NCI-H1048 (cell line): ENCODE data around the gene VPS54.

Experiments
- DNase-seq: peaks from one replicate; lab custom pipeline; 2025; lab: John Stamatoyannopoulos, UW

Gene VPS54

GRCh38 chr2:63899639-63900038, 119.6 kb downstream of the VPS54 start:
- no peak for DNase-seq

GRCh38 chr2:63898839-63899238, 120.4 kb downstream of the VPS54 start:
- no peak for DNase-seq

- DNase-seq: no peak
Observed at GRCh38 chr2:63894167-63894566, 125.1 kb downstream of the VPS54 start.

GRCh38 chr2:63893163-63893562, 126.1 kb downstream of the VPS54 start:
- no peak for DNase-seq

GRCh38 chr2:63891488-63892030, 127.7 kb downstream of the VPS54 start:
- DNase-seq: no peak

GRCh38 chr2:63890678-63891077, 128.6 kb downstream of the VPS54 start:
- no peak for DNase-seq

- DNase-seq: no peak
Observed at GRCh38 chr2:63888490-63889402, 130.5 kb downstream of the VPS54 start.

- no peak for DNase-seq
Observed at GRCh38 chr2:63888053-63888452, 131.2 kb downstream of the VPS54 start.

- no peak for DNase-seq
Observed at GRCh38 chr2:63886445-63886844, 132.8 kb downstream of the VPS54 start.

GRCh38 chr2:63882395-63883105, 136.7 kb downstream of the VPS54 start:
- DNase-seq: no peak

GRCh38 chr2:63881205-63881604, 138.0 kb downstream of the VPS54 start:
- DNase-seq: no peak

- DNase-seq: no peak
Observed at GRCh38 chr2:63880625-63881024, 138.6 kb downstream of the VPS54 start.

GRCh38 chr2:63879876-63880433, 139.3 kb downstream of the VPS54 start:
- DNase-seq: no peak

GRCh38 chr2:63878486-63878885, 140.7 kb downstream of the VPS54 start:
- no peak for DNase-seq

GRCh38 chr2:63876311-63876710, 142.9 kb downstream of the VPS54 start:
- DNase-seq: no peak

GRCh38 chr2:63875559-63876245, 143.5 kb downstream of the VPS54 start:
- DNase-seq: no peak

- no peak for DNase-seq
Observed at GRCh38 chr2:63875131-63875527, 144.1 kb downstream of the VPS54 start.

GRCh38 chr2:63874204-63875130, 144.8 kb downstream of the VPS54 start:
- no peak for DNase-seq

GRCh38 chr2:63872571-63873328, 146.5 kb downstream of the VPS54 start:
- no peak for DNase-seq

- DNase-seq: no peak
Observed at GRCh38 chr2:63871864-63872263, 147.4 kb downstream of the VPS54 start.
